HG03354 (cell line): ENCODE data around the gene SERPINC1.
"Not testable (repeated sequence)": the region's sequence is repeated elsewhere in the genome, so short reads cannot be mapped to it uniquely, and the experiment has no call there.

ENCODE experiments used
- ATAC-seq: cut with Tn5 transposase; IDR thresholded peaks from one replicate; pipeline ENCODE4 v1.9.1; 2021; ENCODE audit warnings: mild to moderate bottlenecking; ENCODE audit not compliant: unreplicated experiment, poor library complexity, severe bottlenecking

SERPINC1 gene

GRCh38 chr1:173917149-173917548 lies at the start of gene SERPINC1:
Gene SERPINC1 (minus strand): TSS chr1:173917327. CDS start chr1:173917259, 68 bp downstream.
- no peak for ATAC-seq

DNA sequence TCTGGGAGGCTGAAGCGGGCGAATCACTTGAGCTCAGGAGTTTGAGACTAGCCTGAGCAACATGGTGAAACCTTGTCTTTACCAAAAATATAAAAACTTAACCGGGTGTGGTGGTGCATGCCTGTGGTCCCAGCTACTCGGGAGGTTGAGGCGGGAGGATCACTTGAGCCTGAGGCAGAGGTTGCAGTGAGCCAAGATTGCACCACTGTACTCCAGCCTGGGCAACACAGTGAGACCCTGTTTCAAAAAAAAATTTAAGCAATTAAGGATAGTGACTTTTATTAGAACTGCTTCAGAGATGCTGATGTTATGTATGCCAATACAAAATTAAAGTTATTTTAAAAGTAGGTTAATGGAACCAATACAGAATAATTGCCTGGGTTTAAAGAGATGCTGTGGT lies 48.8 kb upstream of the SERPINC1 start:
- not testable (repeated sequence) for ATAC-seq

DNA sequence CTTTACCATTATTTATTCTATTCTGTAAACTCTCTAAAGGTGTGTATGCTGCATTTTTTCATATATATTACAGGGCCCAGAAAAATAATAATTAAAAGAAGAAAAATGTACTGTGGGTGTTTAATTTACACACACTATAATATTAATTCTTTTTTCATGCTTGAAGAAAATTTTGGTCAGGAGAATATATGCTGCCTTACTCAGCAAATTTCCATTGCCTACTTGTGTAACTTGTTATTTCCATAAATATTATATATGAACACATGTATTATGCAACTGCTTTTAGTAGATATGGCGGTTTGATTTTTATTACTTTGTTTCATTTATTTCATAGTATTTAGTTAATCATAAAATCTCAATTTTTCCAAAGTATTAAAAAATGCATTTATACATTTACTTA lies 46.4 kb upstream of the SERPINC1 start:
- no peak for ATAC-seq

DNA sequence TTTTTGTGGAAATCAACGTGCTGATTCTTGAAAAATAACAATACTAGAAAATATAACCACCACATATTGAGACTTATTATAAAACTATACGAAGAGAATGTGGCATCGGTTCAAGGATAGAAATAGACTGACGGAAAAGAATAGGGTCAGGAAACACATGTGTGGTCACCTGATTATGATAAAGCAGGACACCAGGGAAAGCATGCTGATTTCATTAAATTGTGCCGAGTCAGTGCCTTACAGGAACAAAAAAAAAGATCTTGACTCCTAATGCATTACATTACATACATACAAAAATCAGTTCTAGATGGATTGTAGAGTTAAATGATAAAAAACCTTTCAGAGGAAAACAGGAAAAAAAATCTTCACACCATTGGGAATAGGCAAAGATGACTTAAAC lies 43.5 kb upstream of the SERPINC1 start:
- no peak for ATAC-seq

DNA sequence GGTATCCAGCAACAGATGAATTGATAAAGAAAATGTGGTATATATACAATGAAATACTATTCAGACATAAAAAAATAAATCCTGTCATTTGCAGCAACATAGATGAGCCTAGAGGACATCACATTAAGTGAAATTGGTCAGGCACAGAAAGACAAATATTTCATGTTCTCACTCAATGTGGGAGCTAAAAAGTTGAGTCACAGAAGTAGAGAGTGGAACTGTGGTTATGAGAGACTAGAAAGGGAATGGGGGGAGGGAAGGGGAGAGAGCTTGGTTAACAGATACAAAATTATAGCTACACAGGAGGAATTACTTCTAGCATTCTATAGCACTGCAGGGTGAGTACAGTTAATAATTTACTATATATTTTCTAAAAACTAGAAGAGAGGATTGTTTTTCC lies 37.1 kb upstream of the SERPINC1 start:
- ATAC-seq: no peak

- no peak for ATAC-seq
Observed at GRCh38 chr1:173948594-173948993, 31.5 kb upstream of the SERPINC1 start.

DNA sequence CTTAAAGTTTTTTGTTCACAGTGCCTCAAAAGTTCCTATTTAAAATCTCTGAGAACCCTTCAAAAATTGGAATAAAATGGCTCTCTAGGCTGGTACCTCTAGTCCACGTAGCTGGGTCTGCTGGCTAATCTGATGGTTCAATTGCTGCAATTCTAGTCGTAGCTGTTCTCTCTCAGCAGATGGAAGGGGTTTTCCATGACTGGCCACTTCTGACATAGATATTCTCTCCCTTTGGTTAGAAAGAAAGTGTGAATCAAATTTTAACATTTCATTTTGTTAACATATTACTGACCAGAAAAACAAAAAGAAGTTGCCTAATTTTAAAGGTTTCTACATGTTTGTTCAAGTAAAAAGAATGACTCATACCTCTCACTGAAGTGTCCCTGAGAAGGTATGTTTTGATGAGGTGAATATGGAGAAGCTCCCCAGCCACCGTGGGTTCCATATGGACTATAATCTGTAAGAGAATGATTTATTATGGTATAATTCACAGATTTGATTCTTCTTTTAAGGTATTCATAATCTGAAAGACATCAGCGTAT lies 29.3 kb upstream of the SERPINC1 start:
- no peak for ATAC-seq

DNA sequence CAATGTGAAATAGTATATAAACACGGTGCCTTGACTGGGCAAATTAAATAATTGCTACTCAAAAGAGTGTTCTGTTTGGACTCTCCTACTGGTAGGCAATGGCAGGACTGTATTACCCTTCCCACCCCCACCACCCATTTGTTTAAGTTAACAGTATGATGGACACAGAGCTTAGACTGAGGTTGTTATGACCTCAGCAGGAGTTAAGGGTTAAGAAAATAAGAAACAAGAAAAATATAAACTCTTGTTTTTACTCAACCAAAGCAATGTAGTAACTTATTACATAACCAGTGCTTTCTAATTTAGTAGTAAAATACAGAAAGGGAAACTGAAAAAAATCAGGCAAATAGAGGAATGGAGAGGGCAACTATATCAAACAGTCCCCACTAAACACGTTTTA lies 19.9 kb upstream of the SERPINC1 start:
- peak; percentile 62 for ATAC-seq

- no peak for ATAC-seq
Observed at GRCh38 chr1:173934440-173934839, 17.3 kb upstream of the SERPINC1 start.

GRCh38 chr1:173930541-173930940 lies 13.4 kb upstream of the SERPINC1 start:
- ATAC-seq: not testable (repeated sequence)

GRCh38 chr1:173925306-173926242 lies 8.4 kb upstream of the SERPINC1 start:
- ATAC-seq: no peak

DNA sequence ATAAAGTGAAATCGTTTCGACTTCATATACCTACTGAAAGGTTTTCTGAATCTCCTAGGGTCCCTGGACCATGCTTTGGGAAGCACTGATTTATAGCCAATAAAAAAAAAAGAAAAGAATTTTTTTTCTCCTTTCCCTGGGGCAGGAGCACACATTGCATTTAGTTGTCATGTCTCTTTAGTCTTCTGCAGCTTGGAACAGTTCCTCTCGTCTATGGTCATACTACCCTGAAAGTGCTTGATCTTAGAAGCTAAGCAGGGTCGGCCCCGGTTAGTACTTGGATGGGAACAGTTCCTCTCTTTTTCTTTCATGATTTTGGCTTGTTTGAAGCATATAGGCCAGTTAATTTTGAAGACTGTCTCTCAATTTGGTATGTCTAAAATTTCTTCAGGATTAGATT lies 3.7 kb upstream of the SERPINC1 start:
- ATAC-seq: no peak

DNA sequence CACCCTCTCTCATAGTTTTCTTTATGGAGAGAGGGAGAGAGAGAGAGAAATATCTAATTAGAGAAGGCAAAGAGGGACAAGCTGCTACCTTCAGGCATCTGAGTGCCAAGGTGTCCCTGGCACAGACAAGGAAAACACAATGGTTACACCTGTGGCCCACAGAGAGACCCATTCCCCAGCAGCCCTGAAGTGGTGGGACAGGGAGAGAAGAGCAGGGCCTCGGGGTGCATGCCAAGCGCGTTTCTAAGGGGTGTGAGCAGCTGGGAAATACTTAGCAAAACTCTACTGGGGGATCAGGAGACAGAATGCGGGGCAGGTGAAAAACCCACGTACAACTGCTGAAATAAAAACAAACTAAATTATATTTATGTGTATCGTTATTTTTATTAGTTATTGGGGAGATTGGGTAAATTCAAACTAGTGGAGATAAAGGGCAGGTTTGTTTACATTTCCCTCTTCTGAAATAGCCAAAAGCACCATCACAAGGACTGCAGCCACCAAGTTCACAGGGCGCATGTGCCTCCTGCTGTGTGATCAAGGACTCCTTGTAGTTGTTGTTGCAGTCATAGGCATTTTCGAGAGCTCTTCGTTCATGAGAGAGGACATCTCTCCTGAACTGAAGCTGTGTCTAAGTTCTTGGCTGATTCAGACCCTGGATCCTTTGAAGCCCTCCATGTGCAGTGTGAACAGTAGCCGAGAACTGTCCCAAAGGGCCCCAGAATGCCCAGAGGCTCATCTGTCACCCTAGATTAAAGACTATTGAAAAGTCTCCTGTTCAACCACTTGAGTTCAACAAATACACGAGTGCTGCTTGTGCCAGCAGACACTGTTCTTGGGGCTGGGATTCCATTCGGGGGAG lies 737 bp upstream of the SERPINC1 start:
- no peak for ATAC-seq

- no peak for ATAC-seq
Observed at GRCh38 chr1:173916667-173917066, 460 bp downstream of the SERPINC1 start.

- ATAC-seq: no peak
Observed at GRCh38 chr1:173915596-173915995, 1.5 kb downstream of the SERPINC1 start.

DNA sequence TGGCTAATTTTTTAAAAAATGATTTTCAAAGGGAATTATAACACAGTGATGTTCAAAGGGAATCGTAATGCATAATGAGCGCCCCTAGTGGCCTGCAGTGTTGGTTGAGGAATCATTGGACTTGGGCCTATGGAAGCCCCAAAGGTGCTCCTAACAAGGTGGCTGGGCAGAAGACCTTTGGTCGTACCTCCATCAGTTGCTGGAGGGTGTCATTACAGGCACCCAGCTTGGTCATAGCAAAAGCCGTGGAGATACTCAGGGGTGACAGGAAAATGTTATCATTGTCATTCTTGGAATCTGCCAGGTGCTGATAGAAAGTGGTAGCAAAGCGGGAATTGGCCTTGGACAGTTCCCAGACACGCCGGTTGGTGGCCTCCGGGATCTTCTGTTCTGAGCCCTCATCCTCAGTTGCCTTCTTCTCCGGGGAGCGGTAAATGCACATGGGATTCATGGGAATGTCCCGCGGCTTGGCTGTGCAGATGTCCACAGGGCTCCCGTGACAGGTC lies 2.7 kb downstream of the SERPINC1 start:
- ATAC-seq: no peak

GRCh38 chr1:173913111-173913510 lies 4.0 kb downstream of the SERPINC1 start:
- no peak for ATAC-seq

GRCh38 chr1:173903827-173904531 lies 13.1 kb downstream of the SERPINC1 start:
- no peak for ATAC-seq

DNA sequence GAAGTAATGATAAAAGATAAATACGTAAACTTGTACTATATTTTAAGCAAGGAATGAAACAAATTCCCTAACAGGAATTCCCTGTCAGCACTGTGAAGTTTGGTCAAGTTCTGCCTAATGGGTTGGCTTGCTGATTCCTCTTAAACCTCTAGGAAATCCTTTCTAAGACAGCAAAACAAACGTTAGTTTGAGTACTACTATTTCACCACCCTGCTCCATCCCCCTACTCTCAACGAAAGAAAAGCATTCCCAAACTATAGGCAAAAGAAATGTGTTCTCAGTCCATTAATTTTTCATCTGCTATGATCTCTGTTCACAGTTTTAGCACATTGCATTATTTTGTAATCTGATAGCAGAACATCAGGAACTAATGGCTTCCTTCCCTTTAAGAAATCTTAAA lies 16.1 kb downstream of the SERPINC1 start:
- ATAC-seq: no peak

DNA sequence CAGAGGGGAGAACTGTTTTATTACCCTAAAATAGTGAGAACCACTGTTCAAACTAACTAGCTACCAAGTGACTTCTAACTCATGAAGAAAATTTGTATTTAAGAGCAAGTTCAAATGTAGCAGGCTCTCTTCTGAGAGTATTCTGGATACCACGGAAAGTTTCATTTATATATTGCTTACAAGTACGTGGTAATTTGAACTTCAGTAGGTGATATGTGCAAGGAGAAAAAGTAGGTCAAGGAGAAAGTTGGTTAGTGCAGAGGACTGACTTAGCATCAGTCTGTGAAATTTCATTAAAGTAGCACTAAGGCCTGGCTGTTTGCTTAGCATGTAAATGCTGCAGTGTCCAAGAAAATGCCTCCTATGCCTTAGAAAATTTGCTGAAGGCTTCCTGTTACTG lies 16.7 kb downstream of the SERPINC1 start:
- no peak for ATAC-seq
